ENCODE results near the gene CSTPP1. TPM values are rescaled to one million over a fixed set of nuclear protein-coding genes. Genes with fewer than 3 reads are reported as not detected.

The CSTPP1 gene
- total RNA-seq, 4 donors from 2014 or later, result 4.3 to 8.1 (median 6.4) TPM

DNA sequence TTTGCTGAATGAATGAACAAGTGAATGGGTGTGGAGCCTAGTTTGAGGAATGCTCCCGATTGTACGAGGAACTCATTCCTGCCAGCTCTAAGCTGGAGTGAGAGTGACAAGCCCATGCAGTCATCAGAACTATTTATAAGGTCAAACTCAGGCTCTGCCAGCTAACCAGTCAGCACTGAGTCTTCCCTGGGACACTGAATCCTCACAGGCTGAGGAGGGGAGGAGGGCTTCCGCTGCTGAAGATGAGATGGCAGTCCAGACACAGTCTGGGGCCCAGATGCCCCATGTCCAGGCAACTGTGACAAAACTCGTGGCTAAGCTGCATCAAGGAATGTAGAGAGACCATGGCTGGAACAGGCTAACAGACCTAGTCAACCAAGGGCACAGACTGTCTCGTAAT is 22.2 kb upstream of the CSTPP1 start:
- peak; percentile 70 to 89 for DNase-seq
- H3K27ac ChIP-seq, result peak overlapping the region; percentile 82 to 90 (median 88)
- peak in 1 of 2 donors; percentile 46 for TF ChIP-seq POLR2A (IDR thresholded peaks at IDR 0.05)
- TF ChIP-seq, protein P1, sequence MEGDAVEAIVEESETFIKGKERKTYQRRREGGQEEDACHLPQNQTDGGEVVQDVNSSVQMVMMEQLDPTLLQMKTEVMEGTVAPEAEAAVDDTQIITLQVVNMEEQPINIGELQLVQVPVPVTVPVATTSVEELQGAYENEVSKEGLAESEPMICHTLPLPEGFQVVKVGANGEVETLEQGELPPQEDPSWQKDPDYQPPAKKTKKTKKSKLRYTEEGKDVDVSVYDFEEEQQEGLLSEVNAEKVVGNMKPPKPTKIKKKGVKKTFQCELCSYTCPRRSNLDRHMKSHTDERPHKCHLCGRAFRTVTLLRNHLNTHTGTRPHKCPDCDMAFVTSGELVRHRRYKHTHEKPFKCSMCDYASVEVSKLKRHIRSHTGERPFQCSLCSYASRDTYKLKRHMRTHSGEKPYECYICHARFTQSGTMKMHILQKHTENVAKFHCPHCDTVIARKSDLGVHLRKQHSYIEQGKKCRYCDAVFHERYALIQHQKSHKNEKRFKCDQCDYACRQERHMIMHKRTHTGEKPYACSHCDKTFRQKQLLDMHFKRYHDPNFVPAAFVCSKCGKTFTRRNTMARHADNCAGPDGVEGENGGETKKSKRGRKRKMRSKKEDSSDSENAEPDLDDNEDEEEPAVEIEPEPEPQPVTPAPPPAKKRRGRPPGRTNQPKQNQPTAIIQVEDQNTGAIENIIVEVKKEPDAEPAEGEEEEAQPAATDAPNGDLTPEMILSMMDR (IDR thresholded peaks at IDR 0.05 in 4 of 5, conservative IDR thresholded peaks at IDR 0.05 in 1 of 5), result no peak
- H3K9me3 ChIP-seq, result no peaks in the 10 kb centered on the region
- ATAC-seq, result peak; percentile 74 to 87
- peaks cover 50% of the 10 kb centered on the region in 2 donors for H3K4me1 ChIP-seq
- no peaks in the 10 kb centered on the region for H3K27me3 ChIP-seq
- peak overlapping the region in 2 of 4 donors; percentile 12 to 14 for H3K4me3 ChIP-seq
- H3K36me3 ChIP-seq, result no peaks in the 10 kb centered on the region
- intact Hi-C loops (cut with DNase I; ENCODE audit: low total_unique reads) (loop anchor here (2.0 to 10.0 kb wide), 2 partner anchors 26 to 330 kb away; partner anchors contain the start of gene ACP2), in situ Hi-C loops (cut with MboI; ENCODE audit: low sequenced_read_pairs in 4 of 4) (no loop called here)

- peak overlapping the region; percentile 82 to 90 (median 88) for H3K27ac ChIP-seq
- in situ Hi-C loops (cut with MboI; ENCODE audit: low sequenced_read_pairs in 4 of 4) (no loop called here), intact Hi-C loops (cut with DNase I; ENCODE audit: low total_unique reads) (loop anchor here (2.0 to 10.0 kb wide), 2 partner anchors 26 to 330 kb away; partner anchors contain the start of gene ACP2)
- DNase-seq, result peak; percentile 66 to 77
- H3K27me3 ChIP-seq, result no peaks in the 10 kb centered on the region
- no peaks in the 10 kb centered on the region for H3K36me3 ChIP-seq
- ATAC-seq, result peak; percentile 78 to 79
- no peak for TF ChIP-seq POLR2A (IDR thresholded peaks at IDR 0.05)
- TF ChIP-seq, protein P1 (IDR thresholded peaks at IDR 0.05 in 4 of 5, conservative IDR thresholded peaks at IDR 0.05 in 1 of 5), result no peak
- H3K4me3 ChIP-seq, result no peak overlapping the region
- H3K9me3 ChIP-seq, result no peaks in the 10 kb centered on the region
- peaks cover 50 to 53% of the 10 kb centered on the region in 2 donors for H3K4me1 ChIP-seq
These were observed 21.7 kb upstream of the CSTPP1 start for GRCh38 chr11:46914910-46915309.

- no peaks in the 10 kb centered on the region for H3K36me3 ChIP-seq
- peak overlapping the region; percentile 82 to 90 (median 88) for H3K27ac ChIP-seq
- H3K4me3 ChIP-seq, result peak overlapping the region; percentile 64 to 81 (median 70)
- ATAC-seq (peak; percentile 28 to 57), DNase-seq (peak; percentile 45 to 72)
- peak; percentile 67 to 82 for TF ChIP-seq POLR2A (IDR thresholded peaks at IDR 0.05)
- TF ChIP-seq, protein P1 (IDR thresholded peaks at IDR 0.05 in 4 of 5, conservative IDR thresholded peaks at IDR 0.05 in 1 of 5), result no peak
- H3K9me3 ChIP-seq, result no peaks in the 10 kb centered on the region
- in situ Hi-C loops (cut with MboI; ENCODE audit: low sequenced_read_pairs in 4 of 4), result no loop called here
- peaks cover 64 to 66% of the 10 kb centered on the region in 2 donors for H3K4me1 ChIP-seq
- H3K27me3 ChIP-seq, result no peaks in the 10 kb centered on the region
- intact Hi-C loops (cut with DNase I; ENCODE audit: low total_unique reads), result loop anchor here (10.0 kb wide), 1 partner anchor 328 kb away; the partner anchor contains the start of gene ACP2
These were observed 20.1 kb upstream of the CSTPP1 start for GRCh38 chr11:46916286-46917108.

GRCh38 chr11:46917109-46917761 is 19.3 kb upstream of the CSTPP1 start:
- H3K27ac ChIP-seq, result peak overlapping the region; percentile 82 to 90 (median 88)
- in situ Hi-C loops (cut with MboI; ENCODE audit: low sequenced_read_pairs in 4 of 4), result no loop called here
- TF ChIP-seq, protein P1 (IDR thresholded peaks at IDR 0.05 in 4 of 5, conservative IDR thresholded peaks at IDR 0.05 in 1 of 5), result no peak
- TF ChIP-seq POLR2A (IDR thresholded peaks at IDR 0.05), result no peak
- intact Hi-C loops (cut with DNase I; ENCODE audit: low total_unique reads), result loop anchor here (10.0 kb wide), 1 partner anchor 328 kb away; the partner anchor contains the start of gene ACP2
- no peaks in the 10 kb centered on the region for H3K36me3 ChIP-seq
- H3K4me1 ChIP-seq, result peaks cover 64 to 66% of the 10 kb centered on the region in 2 donors
- peak overlapping the region; percentile 64 to 81 (median 70) for H3K4me3 ChIP-seq
- no peaks in the 10 kb centered on the region for H3K27me3 ChIP-seq
- DNase-seq (no peak), ATAC-seq (no peak)
- H3K9me3 ChIP-seq, result no peaks in the 10 kb centered on the region

All from gastrocnemius medialis (tissue), 4 donors.